GM10248 (cell line): ENCODE data around the gene POU2F3.

Source experiments
- CTCF ChIA-PET: fragments of 300-600 bp; sonication (Branson Sonifier 250); formaldehyde crosslinking; extraction: SDS; loops from one replicate; lab custom pipeline; 2021; ENCODE audit warnings: antibody characterized with exemption; lab: Yijun Ruan, JAX
- POLR2A ChIA-PET: fragments of 350-650 bp; sonication (Branson Sonifier 250); formaldehyde crosslinking; extraction: SDS; loops from one replicate; lab custom pipeline; 2020; ENCODE audit warnings: antibody characterized with exemption; lab: Yijun Ruan, JAX
- DNase-seq: peaks from one replicate; pipeline ENCODE4 v3.0.0; 2012; ENCODE audit errors: extremely low spot score
- TF ChIP-seq, protein P1 (sequence below): IDR thresholded peaks from 2 replicates; pipeline ENCODE4 v1.5.1; 2012; ENCODE audit warnings: mild to moderate bottlenecking, low read depth; ENCODE audit errors: extremely low read depth, missing control alignments, control extremely low read depth

POU2F3 gene

DNA sequence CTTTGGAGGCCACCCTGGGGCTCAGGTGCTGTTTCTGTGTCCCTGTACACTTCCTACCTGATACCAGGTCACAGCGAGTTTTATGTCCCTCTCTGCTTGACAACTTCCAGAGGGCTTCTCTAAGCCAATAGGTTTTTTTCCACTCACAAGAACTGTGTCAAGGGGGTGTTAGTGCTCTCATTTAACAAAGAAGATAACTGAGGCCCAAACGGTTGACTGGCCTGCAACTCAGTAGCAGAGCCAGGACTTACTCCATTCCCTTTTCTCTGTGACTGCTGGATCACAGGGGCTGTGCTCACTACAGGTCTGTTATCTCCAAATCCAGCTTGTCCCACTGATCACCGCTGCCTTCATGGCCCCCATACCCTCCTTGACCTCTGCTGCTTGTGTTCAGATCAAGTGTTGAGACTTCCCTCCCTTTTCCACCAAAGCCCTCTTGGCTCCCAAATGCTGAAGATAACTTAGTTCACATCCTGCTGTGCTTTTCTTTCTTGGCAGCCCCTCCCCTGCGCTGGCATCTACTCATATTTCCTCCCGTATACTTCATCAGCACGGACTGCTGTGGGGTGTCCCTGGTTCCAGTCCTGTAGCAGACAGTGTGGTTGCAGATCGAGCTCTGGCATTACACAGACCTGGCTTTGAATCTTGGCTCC, 41.3 kb downstream of the POU2F3 start:
- TF ChIP-seq, protein P1, sequence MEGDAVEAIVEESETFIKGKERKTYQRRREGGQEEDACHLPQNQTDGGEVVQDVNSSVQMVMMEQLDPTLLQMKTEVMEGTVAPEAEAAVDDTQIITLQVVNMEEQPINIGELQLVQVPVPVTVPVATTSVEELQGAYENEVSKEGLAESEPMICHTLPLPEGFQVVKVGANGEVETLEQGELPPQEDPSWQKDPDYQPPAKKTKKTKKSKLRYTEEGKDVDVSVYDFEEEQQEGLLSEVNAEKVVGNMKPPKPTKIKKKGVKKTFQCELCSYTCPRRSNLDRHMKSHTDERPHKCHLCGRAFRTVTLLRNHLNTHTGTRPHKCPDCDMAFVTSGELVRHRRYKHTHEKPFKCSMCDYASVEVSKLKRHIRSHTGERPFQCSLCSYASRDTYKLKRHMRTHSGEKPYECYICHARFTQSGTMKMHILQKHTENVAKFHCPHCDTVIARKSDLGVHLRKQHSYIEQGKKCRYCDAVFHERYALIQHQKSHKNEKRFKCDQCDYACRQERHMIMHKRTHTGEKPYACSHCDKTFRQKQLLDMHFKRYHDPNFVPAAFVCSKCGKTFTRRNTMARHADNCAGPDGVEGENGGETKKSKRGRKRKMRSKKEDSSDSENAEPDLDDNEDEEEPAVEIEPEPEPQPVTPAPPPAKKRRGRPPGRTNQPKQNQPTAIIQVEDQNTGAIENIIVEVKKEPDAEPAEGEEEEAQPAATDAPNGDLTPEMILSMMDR: no peak
- no peak for DNase-seq
- CTCF ChIA-PET: interaction anchor here (0.6 to 6.9 kb wide), 6 partner anchors 9 to 113 kb away, joined by 3 to 28 read pairs (median 5); no protein-coding TSS in a partner anchor
- POLR2A ChIA-PET: no interaction called here

DNA sequence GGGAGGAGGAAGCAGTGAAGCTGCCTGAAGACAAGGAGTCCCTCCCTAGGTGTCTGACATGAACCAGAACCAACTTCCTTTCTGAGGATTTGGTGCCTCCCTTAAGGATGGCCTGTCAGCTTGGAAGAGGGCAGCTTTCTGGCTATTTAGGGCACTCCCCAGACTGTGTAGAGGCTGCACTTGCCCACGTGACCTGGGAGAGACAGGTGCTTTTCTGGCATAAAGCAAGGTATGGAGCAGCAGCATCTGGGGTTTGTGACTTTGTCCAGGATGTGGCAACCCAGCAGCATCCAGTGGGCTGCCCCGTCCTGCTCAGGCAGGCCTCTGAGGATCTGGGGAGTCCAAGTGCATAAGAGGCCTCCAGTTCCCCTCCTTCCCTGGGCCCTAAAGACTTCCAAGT, 43.2 kb downstream of the POU2F3 start:
- TF ChIP-seq, protein P1: no peak
- POLR2A ChIA-PET: no interaction called here
- DNase-seq: no peak
- CTCF ChIA-PET: interaction anchor here (0.8 to 1.9 kb wide), 3 partner anchors 17 to 46 kb away, joined by 3 to 7 read pairs (median 3); no protein-coding TSS in a partner anchor

DNA sequence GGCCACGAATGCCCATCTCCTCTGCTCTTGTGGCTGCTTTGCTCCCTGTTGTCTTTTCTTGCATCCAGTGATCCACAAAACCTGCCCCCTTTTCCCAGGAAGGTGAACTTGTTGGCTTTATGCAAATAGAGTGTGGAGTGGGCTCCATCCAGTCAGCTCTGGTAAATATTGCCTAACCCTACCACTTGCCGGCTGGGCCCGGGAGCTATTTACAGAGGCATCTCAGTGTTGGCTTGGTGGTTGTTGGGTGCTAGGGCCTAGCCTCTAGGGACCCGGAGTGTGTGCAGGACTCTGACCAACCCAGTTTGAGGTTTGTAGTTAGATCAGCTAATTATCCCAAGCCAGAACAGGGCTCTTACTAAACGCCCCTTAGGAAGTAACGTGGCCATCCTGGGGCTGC, 44.3 kb downstream of the POU2F3 start:
- ChIA-PET CTCF (interaction anchor here (1.0 to 1.3 kb wide), 2 partner anchors 49 to 50 kb away, joined by 3 read pairs; no protein-coding TSS in a partner anchor), POLR2A (no interaction called here)
- TF ChIP-seq, protein P1: no peak
- no peak for DNase-seq

DNA sequence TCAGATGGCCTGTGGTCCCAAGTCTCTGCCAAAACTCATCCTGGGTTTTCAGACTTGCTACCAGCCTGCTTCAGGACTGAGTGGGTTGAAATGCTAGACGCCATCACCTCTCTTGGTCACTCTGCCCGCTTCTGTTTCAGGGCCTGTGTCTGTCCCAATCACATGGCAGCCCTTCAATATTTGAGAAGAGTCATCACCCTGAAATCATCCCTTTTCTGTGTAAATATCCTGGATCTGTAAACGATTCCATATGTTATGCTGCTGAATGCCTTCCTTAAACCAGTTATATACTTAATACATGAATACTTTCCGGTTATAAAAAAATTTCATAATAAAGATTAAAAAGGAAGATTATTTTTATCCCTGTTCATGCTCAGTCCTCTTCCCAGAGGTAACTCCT, 45.3 kb downstream of the POU2F3 start:
- ChIA-PET POLR2A (no interaction called here), CTCF (no interaction called here)
- TF ChIP-seq, protein P1: no peak
- DNase-seq: no peak

DNA sequence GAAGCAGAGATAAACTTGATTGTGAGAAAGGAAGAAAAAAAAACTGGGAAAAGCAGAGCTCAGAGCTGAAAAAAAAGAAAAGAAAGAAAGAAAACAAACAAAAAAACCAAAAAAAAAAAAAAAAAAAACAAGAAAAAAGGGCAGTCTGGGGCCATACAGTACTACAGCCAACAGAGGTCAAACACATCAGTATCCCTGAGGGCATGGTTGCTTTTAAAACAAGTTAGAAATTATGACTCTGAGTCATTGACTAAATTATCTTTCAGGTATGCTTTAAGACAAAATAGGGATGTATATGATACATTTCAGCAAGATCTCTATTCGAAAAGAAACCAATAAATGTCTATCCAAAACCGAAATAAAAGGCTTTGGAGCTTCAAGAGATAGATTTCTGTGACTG, 48.1 kb downstream of the POU2F3 start:
- TF ChIP-seq, protein P1: no peak
- ChIA-PET POLR2A (no interaction called here), CTCF (interaction anchor here (1.1 to 5.8 kb wide), 5 partner anchors 11 to 52 kb away, joined by 3 to 36 read pairs (median 5); no protein-coding TSS in a partner anchor)
- no peak for DNase-seq

DNA sequence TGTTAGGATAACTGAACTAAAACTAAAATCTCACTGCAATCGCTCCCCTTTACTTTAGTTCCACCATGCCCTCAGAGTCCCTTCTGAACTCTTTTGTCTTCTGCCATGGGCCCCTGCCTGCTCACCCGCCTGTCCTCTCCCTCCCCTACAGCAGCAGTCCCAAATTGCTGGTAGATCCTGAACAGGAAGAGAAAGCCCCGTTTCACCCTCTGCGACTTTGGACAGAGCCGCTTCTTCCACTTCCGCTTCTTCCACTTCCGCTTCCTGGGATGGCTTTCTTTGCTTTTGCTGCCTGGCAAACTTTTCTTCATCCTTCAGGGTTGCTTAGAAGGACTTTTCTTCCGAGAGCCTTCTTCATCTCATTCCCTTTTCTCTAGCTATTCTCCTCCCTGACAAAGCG, 49.5 kb downstream of the POU2F3 start:
- ChIA-PET POLR2A (no interaction called here), CTCF (interaction anchor here (1.0 to 5.8 kb wide), 5 partner anchors 10 to 62 kb away, joined by 3 to 36 read pairs (median 4); no protein-coding TSS in a partner anchor)
- TF ChIP-seq, protein P1: no peak
- DNase-seq: no peak
